Mesothelial cell of epicardium (in vitro differentiated cells): Measurements from ENCODE around the gene ZNF524. TPM values are rescaled to one million over a fixed set of nuclear protein-coding genes. Genes with fewer than 3 reads are reported as not detected.

Experiments
- DNase-seq, 2 experiments: peaks; one replicate each; pipeline ENCODE4 v3.0.0; 2021; ENCODE audit warnings: low spot score in 2 of 2; ENCODE audit not compliant: unreplicated experiment in 2 of 2
- H3K27ac Mint-ChIP-seq: 2 replicates; pipeline ENCODE4 v1.8.0; 2021; ENCODE audit warnings: mixed read lengths
- H3K27me3 Mint-ChIP-seq: 2 replicates; pipeline ENCODE4 v1.8.0; 2021; ENCODE audit warnings: low read depth, mixed read lengths
- H3K36me3 Mint-ChIP-seq: 2 replicates; pipeline ENCODE4 v1.8.0; 2021; ENCODE audit warnings: mixed read lengths
- H3K4me1 Mint-ChIP-seq: 2 replicates; pipeline ENCODE4 v1.8.0; 2021; ENCODE audit warnings: mixed read lengths
- H3K4me3 Mint-ChIP-seq: 2 replicates; pipeline ENCODE4 v1.8.0; 2021; ENCODE audit warnings: mild to moderate bottlenecking, moderate library complexity, mixed read lengths
- H3K9me3 Mint-ChIP-seq: 2 replicates; pipeline ENCODE4 v1.8.0; 2021; ENCODE audit warnings: mixed read lengths
- CTCF ChIP-seq: fragments of 200-600 bp; sonication (generic); IDR thresholded peaks from one replicate; pipeline ENCODE4 v1.5.0; 2021; ENCODE audit warnings: antibody characterized with exemption; ENCODE audit not compliant: unreplicated experiment
- total RNA-seq: library from RNA; stranded (reverse); gene quantifications from 3 replicates; pipeline ENCODE4 v1.2.1, GENCODE V29; 2021

ZNF524 gene
- total RNA-seq, 1 donor from 2014 or later = 7.4 TPM

GRCh38 chr19:55646889-55647731 lies 47.0 kb downstream of the ZNF524 start:
- Mint-ChIP-seq H3K4me1 (peaks cover 46% of the 10 kb centered on the region), H3K9me3 (no peaks in the 10 kb centered on the region), H3K36me3 (peaks cover 6% of the 10 kb centered on the region)

GRCh38 chr19:55647732-55648584 lies 47.9 kb downstream of the ZNF524 start, which contains the start of gene CCDC106:
TSS of gene CCDC106 (plus strand) at chr19:55648212. CDS start at chr19:55649047, 835 bp downstream.
- peak within 1 kb of the TSS; percentile 88 for H3K4me3 Mint-ChIP-seq
- H3K36me3 Mint-ChIP-seq = peaks cover 9% of the 10 kb centered on the region
- DNase-seq = peak; percentile 56 to 82
- H3K4me1 Mint-ChIP-seq = peaks cover 43% of the 10 kb centered on the region
- no peaks in the 10 kb centered on the region for H3K27me3 Mint-ChIP-seq
- H3K27ac Mint-ChIP-seq = peak within 1 kb of the TSS; percentile 95
- no peaks in the 10 kb centered on the region for H3K9me3 Mint-ChIP-seq
- no peak for TF ChIP-seq CTCF

More at GRCh38 chr19:55646889-55647731, 47.0 kb downstream of the ZNF524 start:
- Mint-ChIP-seq H3K27ac (peak overlapping the region; percentile 95), H3K4me3 (peak overlapping the region; percentile 88), H3K27me3 (no peaks in the 10 kb centered on the region)
- TF ChIP-seq CTCF = no peak
- no peak for DNase-seq

- Mint-ChIP-seq H3K27me3 (no peaks in the 10 kb centered on the region), H3K4me1 (peaks cover 38% of the 10 kb centered on the region), H3K4me3 (peak overlapping the region; percentile 78), H3K36me3 (peaks cover 9% of the 10 kb centered on the region), H3K27ac (peak overlapping the region; percentile 61), H3K9me3 (no peaks in the 10 kb centered on the region)
- DNase-seq = no peak
- no peak for TF ChIP-seq CTCF
These were observed 48.6 kb downstream of the ZNF524 start for GRCh38 chr19:55648585-55649267.

- Mint-ChIP-seq H3K27me3 (no peaks in the 10 kb centered on the region), H3K4me1 (peaks cover 32% of the 10 kb centered on the region), H3K9me3 (no peaks in the 10 kb centered on the region), H3K36me3 (peaks cover 9% of the 10 kb centered on the region), H3K4me3 (peak overlapping the region; percentile 78), H3K27ac (peak overlapping the region; percentile 43)
- no peak for TF ChIP-seq CTCF
- DNase-seq = no peak
These were observed 49.4 kb downstream of the ZNF524 start for GRCh38 chr19:55649268-55650125.
